Endothelial cell of umbilical vein (primary cell): ENCODE results near the gene GHRH.

Experiments
- POLR2AphosphoS5 ChIP-seq: IDR thresholded peaks from 2 replicates; pipeline ENCODE4 v1.6.1; 2012; ENCODE audit warnings: low read depth, mild to moderate bottlenecking, control low read depth, low read length, moderate library complexity; ENCODE audit not compliant: insufficient read depth
- TF ChIP-seq, protein P1 (sequence below), 2 donors: IDR thresholded peaks; 1 replicate in 1 of 2; 2 replicates in 1 of 2; pipeline ENCODE4 v1.5.1; 2011; ENCODE audit warnings: low read length in 2 of 2, mild to moderate bottlenecking in 2 of 2, moderate library complexity in 2 of 2, control low read depth in 1 of 2, inconsistent platforms in 1 of 2, low read depth in 1 of 2; ENCODE audit not compliant: insufficient read depth in 1 of 2; ENCODE audit errors: extremely low read depth in 1 of 2

DNA sequence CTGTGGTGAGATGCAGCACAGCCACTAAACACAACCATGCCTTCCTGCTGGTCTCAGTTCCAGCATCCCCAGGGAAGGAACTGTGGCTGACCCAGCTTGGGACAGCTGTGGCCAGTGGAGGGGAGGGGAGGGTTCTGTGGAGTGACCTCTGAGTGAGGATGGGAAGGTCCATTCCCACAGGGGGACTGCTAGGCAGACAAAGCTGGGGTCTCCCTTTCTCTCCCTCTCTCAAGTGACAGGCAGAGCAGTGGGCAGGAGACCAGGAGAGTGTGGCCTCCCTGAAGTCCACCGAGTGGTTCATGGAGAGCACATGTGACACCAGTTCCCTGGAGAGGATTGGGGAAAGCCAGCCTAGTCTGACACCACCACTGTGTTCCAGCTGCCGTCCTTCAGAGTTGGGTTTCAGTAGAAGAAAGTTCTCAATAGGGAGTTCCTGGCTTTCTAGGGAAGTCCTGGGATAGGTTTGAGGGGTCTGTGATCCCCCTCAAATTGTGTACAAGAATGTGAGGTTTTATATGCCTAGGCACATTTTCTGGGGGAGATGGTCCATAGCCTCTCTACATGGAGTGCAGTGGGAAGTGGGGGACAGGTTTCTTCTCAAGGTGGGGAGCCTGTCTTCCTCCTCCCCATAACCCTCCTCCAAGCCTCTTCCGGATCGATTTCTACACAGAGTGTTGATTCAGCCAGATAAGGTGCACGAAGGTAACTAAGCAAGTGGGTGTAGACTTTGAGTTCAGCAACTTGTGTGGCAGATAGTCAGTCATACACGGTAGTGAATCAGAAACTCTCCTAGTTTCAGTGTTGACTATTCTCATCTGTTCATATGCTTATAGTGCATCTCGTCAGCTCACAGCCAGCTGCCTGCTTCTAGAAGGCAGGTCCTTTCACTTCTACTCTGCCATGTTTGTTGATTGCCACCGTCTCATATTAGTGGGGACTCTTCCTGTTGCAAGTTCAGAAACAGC, 46.8 kb upstream of the GHRH start:
- TF ChIP-seq, protein P1, sequence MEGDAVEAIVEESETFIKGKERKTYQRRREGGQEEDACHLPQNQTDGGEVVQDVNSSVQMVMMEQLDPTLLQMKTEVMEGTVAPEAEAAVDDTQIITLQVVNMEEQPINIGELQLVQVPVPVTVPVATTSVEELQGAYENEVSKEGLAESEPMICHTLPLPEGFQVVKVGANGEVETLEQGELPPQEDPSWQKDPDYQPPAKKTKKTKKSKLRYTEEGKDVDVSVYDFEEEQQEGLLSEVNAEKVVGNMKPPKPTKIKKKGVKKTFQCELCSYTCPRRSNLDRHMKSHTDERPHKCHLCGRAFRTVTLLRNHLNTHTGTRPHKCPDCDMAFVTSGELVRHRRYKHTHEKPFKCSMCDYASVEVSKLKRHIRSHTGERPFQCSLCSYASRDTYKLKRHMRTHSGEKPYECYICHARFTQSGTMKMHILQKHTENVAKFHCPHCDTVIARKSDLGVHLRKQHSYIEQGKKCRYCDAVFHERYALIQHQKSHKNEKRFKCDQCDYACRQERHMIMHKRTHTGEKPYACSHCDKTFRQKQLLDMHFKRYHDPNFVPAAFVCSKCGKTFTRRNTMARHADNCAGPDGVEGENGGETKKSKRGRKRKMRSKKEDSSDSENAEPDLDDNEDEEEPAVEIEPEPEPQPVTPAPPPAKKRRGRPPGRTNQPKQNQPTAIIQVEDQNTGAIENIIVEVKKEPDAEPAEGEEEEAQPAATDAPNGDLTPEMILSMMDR (IDR thresholded peaks at IDR 0.05; ENCODE audit: extremely low read depth in 1 of 2, insufficient read depth in 1 of 2, low read depth in 1 of 2, low read length in 2 of 2): no peak
- TF ChIP-seq POLR2AphosphoS5: no peak
